HepG2 (cell line): ENCODE measurements around the gene APEX1. TPM values are rescaled to one million over a fixed set of nuclear protein-coding genes. Genes with fewer than 3 reads are reported as not detected.

ENCODE experiments used
- ATF5 ChIP-seq: sonication (generic); formaldehyde crosslinking; IDR thresholded peaks from 2 replicates; pipeline ENCODE4 v1.4.0; 2020; ENCODE audit warnings: mild to moderate bottlenecking, low read depth, missing genetic modification reagents
- CBX1 ChIP-seq: IDR thresholded peaks from one replicate; pipeline ENCODE4 v1.6.1; 2016; ENCODE audit warnings: antibody characterized with exemption, low read depth
- DMAP1 ChIP-seq: IDR thresholded peaks from 2 replicates; pipeline ENCODE4 v1.6.1; 2016
- NFYB ChIP-seq: sonication (generic); formaldehyde crosslinking; IDR thresholded peaks from 2 replicates; pipeline ENCODE4 v1.4.0; 2020; ENCODE audit warnings: missing genetic modification reagents
- RBM22 ChIP-seq: fragments of 200-400 bp; formaldehyde crosslinking; optimal IDR thresholded peaks from 2 replicates; pipeline ENCODE3; 2017; ENCODE audit warnings: mild to moderate bottlenecking, low read length, moderate library complexity
- YEATS4 ChIP-seq: sonication (generic); formaldehyde crosslinking; IDR thresholded peaks from 2 replicates; pipeline ENCODE4 v1.4.0; 2020; ENCODE audit warnings: missing genetic modification reagents, borderline replicate concordance
- ZBTB10 ChIP-seq: sonication (generic); formaldehyde crosslinking; IDR thresholded peaks from 2 replicates; pipeline ENCODE4 v1.4.0; 2020; ENCODE audit warnings: missing genetic modification reagents, borderline replicate concordance
- ZBTB40 ChIP-seq, 2 experiments: fragments of 450-650 bp in 1 of 2; sonication (generic) in 1 of 2; formaldehyde crosslinking in 1 of 2; IDR thresholded peaks; 2 replicates each; pipeline versions ENCODE4 v1.6.1 to v1.8.0; 2016 to 2022; ENCODE audit warnings: antibody characterized with exemption in 1 of 2, mild to moderate bottlenecking in 1 of 2, missing genetic modification reagents in 1 of 2
- ZIK1 ChIP-seq: sonication (generic); formaldehyde crosslinking; IDR thresholded peaks from 2 replicates; pipeline ENCODE4 v1.5.0; 2020; ENCODE audit warnings: mild to moderate bottlenecking, low read depth, missing genetic modification reagents, borderline replicate concordance
- ZNF136 ChIP-seq: sonication (generic); formaldehyde crosslinking; IDR thresholded peaks from 2 replicates; pipeline ENCODE4 v1.8.1; 2022; ENCODE audit warnings: low read depth, mild to moderate bottlenecking, moderate library complexity, missing genetic modification reagents
- ZNF557 ChIP-seq: sonication (generic); formaldehyde crosslinking; IDR thresholded peaks from 2 replicates; pipeline ENCODE4 v1.4.0; 2020; ENCODE audit warnings: missing genetic modification reagents
- ZNF652 ChIP-seq: IDR thresholded peaks from 2 replicates; pipeline ENCODE4 v1.6.1; 2016; ENCODE audit warnings: low read depth, borderline replicate concordance
- ZSCAN5A ChIP-seq: sonication (generic); formaldehyde crosslinking; IDR thresholded peaks from 2 replicates; pipeline ENCODE4 v1.8.0; 2022; ENCODE audit warnings: mild to moderate bottlenecking, missing genetic modification reagents, borderline replicate concordance
- polyA plus RNA-seq, 8 experiments: library from polyadenylated mRNA; depleted of rRNA in 3 of 8; stranded (reverse) in 7 of 8; unstranded in 1 of 8; fragments of >200 nt; fragmentation: Illumina TruSeq in 4 of 8; extraction: Trizol in 4 of 8; gene quantifications; 2 replicates each; pipeline versions ENCODE4 v1.2.1 to v1.2.3, GENCODE V29; 2011 to 2016; ENCODE audit warnings: low read depth in 4 of 8, missing spikeins in 1 of 8, mixed read lengths in 1 of 8; ENCODE audit not compliant: insufficient read depth in 1 of 8
- total RNA-seq, 5 experiments: library from RNA; depleted of rRNA; stranded (reverse); fragments of >200 nt; fragmentation: Illumina TruSeq; extraction: Trizol; gene quantifications; 2 replicates each; pipeline ENCODE4 v1.2.3, GENCODE V29; 2016; ENCODE audit warnings: low read depth in 1 of 5

Gene APEX1
- total and polyA plus RNA-seq, 2 of the 13 experiments (the other 11 are each of a cell fraction or from before 2014, with no cell fraction given): 171 to 405 TPM

GRCh38 chr14:20461225-20462141 lies 6.5 kb downstream of the APEX1 start, which contains the start of gene PIP4P1 (continued):
- no peak for TF ChIP-seq ZBTB40 (IDR thresholded peaks at IDR 0.05)
- TF ChIP-seq ZBTB40 (CRISPR knock-in tag; IDR thresholded peaks at IDR 0.05): peak; percentile 70; the same call in 1 of the 2 replicates
- TF ChIP-seq RBM22: no peak
- TF ChIP-seq ZNF557 (CRISPR knock-in tag): no peak; the same call in 1 of the 2 replicates
- peak; percentile 76; the same call in 1 of the 2 replicates for TF ChIP-seq ZSCAN5A
- no peak for TF ChIP-seq CBX1
- peak; percentile 90 for TF ChIP-seq DMAP1 (CRISPR knock-in tag)
- peak; percentile 96 for TF ChIP-seq NFYB (CRISPR knock-in tag)
- TF ChIP-seq ZNF652 (CRISPR knock-in tag): peak; percentile 63
- peak; percentile 94; the same call in 1 of the 2 replicates for TF ChIP-seq ZIK1 (CRISPR knock-in tag)
- peak; percentile 82; the same call in 1 of the 2 replicates for TF ChIP-seq YEATS4 (CRISPR knock-in tag)
- TF ChIP-seq ZNF136 (CRISPR knock-in tag): peak; percentile 70; the same call in 1 of the 2 replicates
- TF ChIP-seq ZBTB10: 0 out of 2 replicates have a peak, but pooled peaks have one; percentile 34
- no peak for TF ChIP-seq ATF5 (CRISPR knock-in tag)
